Activated T-cell treated with anti-CD3 and anti-CD28 coated beads, Interleukin-2, amount 50 U/mL, for 1 hour (primary cell): Measurements from ENCODE around the gene CDC42EP4.

Experiments used
- DNase-seq: peaks from one replicate; pipeline ENCODE4 v3.0.0-alpha.2; 2020

The CDC42EP4 gene

DNA sequence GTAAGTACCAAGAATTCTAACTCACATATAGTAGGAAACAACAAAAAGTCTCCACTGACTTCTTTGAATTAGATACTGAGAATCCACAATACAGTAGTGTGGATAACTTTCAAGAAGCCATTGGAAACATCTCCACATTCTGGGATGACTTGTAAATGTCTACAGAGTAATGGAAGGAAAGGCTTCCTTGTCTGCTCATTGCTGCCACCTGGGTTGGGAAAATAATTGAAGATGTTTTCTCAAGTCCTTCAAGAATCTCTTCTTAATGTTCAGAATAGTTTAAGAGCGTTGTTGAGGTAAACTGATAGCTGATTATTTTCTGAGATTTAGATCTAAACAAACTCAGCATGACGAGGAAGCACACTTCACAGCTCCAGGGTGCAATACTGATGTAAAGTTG is 64.1 kb downstream of the CDC42EP4 start:
- DNase-seq = no peak

DNA sequence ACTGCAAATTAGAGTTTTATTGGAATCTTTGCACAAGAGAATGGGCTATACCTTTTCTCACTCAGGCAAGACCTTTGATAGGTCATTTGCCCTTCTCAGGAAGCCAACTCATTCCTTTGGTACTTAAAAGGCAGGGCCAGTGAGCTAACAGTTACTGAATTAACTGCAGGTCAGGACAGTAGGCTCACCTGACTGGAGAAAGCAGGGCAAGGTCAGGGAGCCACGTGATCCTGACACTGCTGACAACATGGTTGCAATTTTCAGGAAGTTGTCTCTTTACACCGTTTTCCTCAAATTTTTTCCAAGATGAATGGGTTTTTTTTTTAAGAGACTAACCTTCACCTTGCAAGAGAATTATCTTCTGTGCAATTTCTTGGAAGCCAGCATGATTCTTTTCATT is 71.2 kb downstream of the CDC42EP4 start:
- no peak for DNase-seq

DNA sequence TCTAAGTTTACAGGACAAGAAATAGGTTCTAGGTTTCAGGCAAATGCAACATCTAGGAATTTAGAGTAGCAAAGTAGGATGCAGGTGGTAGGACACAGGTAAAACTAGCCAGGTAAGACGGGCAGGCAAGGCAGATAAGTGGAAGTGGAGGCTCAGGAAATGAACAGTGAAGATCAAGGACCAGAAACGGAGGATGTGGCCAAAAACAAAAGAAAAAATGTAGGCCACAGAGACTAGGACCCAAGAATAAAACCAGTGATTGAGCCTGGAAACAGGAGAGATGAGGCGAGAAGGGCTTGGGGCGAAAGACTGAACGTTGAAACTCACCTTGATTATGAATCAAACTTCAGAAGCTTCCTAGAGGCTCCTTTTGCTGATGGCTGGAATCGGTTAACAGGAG is 74.1 kb downstream of the CDC42EP4 start:
- DNase-seq = no peak

DNA sequence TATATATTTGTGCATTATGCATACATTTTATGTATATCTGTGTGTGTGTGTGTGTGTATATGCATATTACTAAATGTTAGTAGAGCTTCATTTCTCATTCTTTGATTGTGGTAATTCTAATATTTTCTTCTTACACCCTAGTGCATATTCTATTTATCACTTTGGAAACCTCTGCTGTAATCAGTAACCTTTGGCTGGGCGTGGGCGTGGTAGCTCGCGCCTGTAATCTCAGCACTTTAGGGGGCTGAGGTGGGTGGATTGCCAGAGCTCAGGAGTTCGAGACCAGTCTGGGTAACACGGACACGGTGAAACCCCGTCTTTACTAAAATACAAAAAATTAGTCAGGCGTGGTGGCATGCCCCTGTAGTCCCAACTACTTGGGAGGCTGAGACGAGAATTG is 77.1 kb downstream of the CDC42EP4 start:
- no peak for DNase-seq
